WTC11 (cell line): ENCODE results near the gene STX8. TPM values are rescaled to one million over a fixed set of nuclear protein-coding genes. Genes with fewer than 3 reads are reported as not detected.

Source experiments
- ATAC-seq: fragments of 200-7000 bp; cut with Tn5 transposase; 2 replicates; pipeline ENCODE4 v1.10.0; 2021; ENCODE audit warnings: mild to moderate bottlenecking, moderate library complexity
- CTCF ChIA-PET: fragments of 300-600 bp; sonication (Branson Sonifier 250); formaldehyde crosslinking; loops from one replicate; lab custom pipeline; 2021; ENCODE audit warnings: antibody characterized with exemption; lab: Charles Lee
- POLR2A ChIA-PET: fragments of 350-600 bp; sonication (Branson Sonifier 250); formaldehyde crosslinking; loops from one replicate; lab custom pipeline; 2021; ENCODE audit warnings: antibody characterized with exemption; lab: Charles Lee
- DNase-seq: peaks from one replicate; pipeline ENCODE4 v3.0.0; 2021; ENCODE audit warnings: low spot score
- H3K27ac Mint-ChIP-seq: 2 replicates; pipeline ENCODE4 v1.8.0; 2021; ENCODE audit warnings: mixed read lengths
- H3K27me3 Mint-ChIP-seq: 2 replicates; pipeline ENCODE4 v1.8.0; 2021; ENCODE audit warnings: low read depth, mild to moderate bottlenecking, moderate library complexity, mixed read lengths
- H3K36me3 Mint-ChIP-seq: 2 replicates; pipeline ENCODE4 v1.8.0; 2021; ENCODE audit warnings: mixed read lengths
- H3K4me1 Mint-ChIP-seq: 2 replicates; pipeline ENCODE4 v1.8.0; 2022; ENCODE audit warnings: mixed read lengths
- H3K4me3 Mint-ChIP-seq: 2 replicates; pipeline ENCODE4 v1.8.0; 2021; ENCODE audit warnings: mild to moderate bottlenecking, moderate library complexity, mixed read lengths
- H3K9me3 Mint-ChIP-seq: 2 replicates; pipeline ENCODE4 v1.8.0; 2021; ENCODE audit warnings: mixed read lengths
- CBFB ChIP-seq: sonication (generic); formaldehyde crosslinking; IDR thresholded peaks from 2 replicates; pipeline ENCODE4 v1.8.1; 2022; ENCODE audit warnings: mild to moderate bottlenecking, low read depth, missing genetic modification reagents
- FOXJ3 ChIP-seq: sonication (generic); formaldehyde crosslinking; IDR thresholded peaks from 2 replicates; pipeline ENCODE4 v1.9.0; 2021; ENCODE audit warnings: missing genetic modification reagents, mild to moderate bottlenecking, borderline replicate concordance
- FOXP1 ChIP-seq: sonication (generic); formaldehyde crosslinking; IDR thresholded peaks from 2 replicates; pipeline ENCODE4 v1.8.0; 2022; ENCODE audit warnings: missing genetic modification reagents, mild to moderate bottlenecking, moderate library complexity, borderline replicate concordance
- MXD4 ChIP-seq: fragments of 250-450 bp; sonication (Bioruptor Pico); IDR thresholded peaks from 2 replicates; pipeline ENCODE4 v1.8.0; 2021; ENCODE audit warnings: mild to moderate bottlenecking, moderate library complexity, borderline replicate concordance
- NFATC4 ChIP-seq: fragments of 250-450 bp; sonication (Bioruptor Pico); IDR thresholded peaks from 2 replicates; pipeline ENCODE4 v1.9.0; 2021; ENCODE audit warnings: mild to moderate bottlenecking
- NR3C1 ChIP-seq: sonication (generic); formaldehyde crosslinking; conservative IDR thresholded peaks from 2 replicates; pipeline ENCODE4 v1.8.1; 2023; ENCODE audit warnings: low read depth, mild to moderate bottlenecking, missing genetic modification reagents
- RELA ChIP-seq: sonication (generic); formaldehyde crosslinking; IDR thresholded peaks from 2 replicates; pipeline ENCODE4 v1.8.1; 2022; ENCODE audit warnings: missing genetic modification reagents, mild to moderate bottlenecking, borderline replicate concordance
- ZNF121 ChIP-seq: sonication (generic); formaldehyde crosslinking; IDR thresholded peaks from 2 replicates; pipeline ENCODE4 v1.8.0; 2023; ENCODE audit warnings: missing genetic modification reagents
- ZNF219 ChIP-seq: sonication (generic); formaldehyde crosslinking; IDR thresholded peaks from 2 replicates; pipeline ENCODE4 v1.8.0; 2023; ENCODE audit warnings: missing genetic modification reagents, mild to moderate bottlenecking, borderline replicate concordance
- ZNF671 ChIP-seq: fragments of 250-450 bp; sonication (Bioruptor Pico); IDR thresholded peaks from 2 replicates; pipeline ENCODE4 v1.8.0; 2021; ENCODE audit warnings: mild to moderate bottlenecking
- total RNA-seq: library from RNA; stranded (reverse); gene quantifications from 3 replicates; pipeline ENCODE4 v1.2.3, GENCODE V29; 2021
- TF ChIP-seq, protein P1 (sequence below): fragments of 250-450 bp; sonication (Bioruptor Pico); IDR thresholded peaks from 2 replicates; pipeline ENCODE4 v1.9.0; 2021; ENCODE audit warnings: moderate library complexity, mild to moderate bottlenecking, inconsistent platforms, borderline replicate concordance
- TF ChIP-seq, protein P2 (sequence below): fragments of 250-450 bp; sonication (Bioruptor Pico); IDR thresholded peaks from 2 replicates; pipeline ENCODE4 v1.9.0; 2021; ENCODE audit warnings: mild to moderate bottlenecking
- TF ChIP-seq, protein P3 (sequence below): fragments of 250-450 bp; sonication (Bioruptor Pico); IDR thresholded peaks from 2 replicates; pipeline ENCODE4 v1.9.0; 2021; ENCODE audit warnings: mild to moderate bottlenecking
- TF ChIP-seq, protein P4 (sequence below): sonication (generic); formaldehyde crosslinking; IDR thresholded peaks from 2 replicates; pipeline ENCODE4 v1.8.1; 2022; ENCODE audit warnings: low read depth, mild to moderate bottlenecking, moderate library complexity, missing genetic modification reagents, borderline replicate concordance
- TF ChIP-seq, protein P5 (sequence below): sonication (generic); formaldehyde crosslinking; IDR thresholded peaks from 2 replicates; pipeline ENCODE4 v1.8.0; 2022; ENCODE audit warnings: mild to moderate bottlenecking, missing genetic modification reagents
- TF ChIP-seq, protein P6 (sequence below): fragments of 250-450 bp; sonication (Bioruptor Pico); IDR thresholded peaks from 2 replicates; pipeline ENCODE4 v1.9.0; 2021; ENCODE audit warnings: mild to moderate bottlenecking, borderline replicate concordance
- TF ChIP-seq, protein P7 (sequence below): sonication (generic); formaldehyde crosslinking; IDR thresholded peaks from 2 replicates; pipeline ENCODE4 v1.8.0; 2022; ENCODE audit warnings: mild to moderate bottlenecking, missing genetic modification reagents
- TF ChIP-seq, protein P8 (sequence below): fragments of 250-450 bp; sonication (Bioruptor Pico); IDR thresholded peaks from 2 replicates; pipeline ENCODE4 v1.8.0; 2021; ENCODE audit warnings: mild to moderate bottlenecking
- TF ChIP-seq, protein P9 (sequence below): fragments of 250-450 bp; sonication (Bioruptor Pico); conservative IDR thresholded peaks from 2 replicates; pipeline ENCODE4 v1.9.0; 2021; ENCODE audit warnings: mild to moderate bottlenecking

STX8 gene
- total RNA-seq, 1 experiment from 2014 or later = 39.9 TPM

DNA sequence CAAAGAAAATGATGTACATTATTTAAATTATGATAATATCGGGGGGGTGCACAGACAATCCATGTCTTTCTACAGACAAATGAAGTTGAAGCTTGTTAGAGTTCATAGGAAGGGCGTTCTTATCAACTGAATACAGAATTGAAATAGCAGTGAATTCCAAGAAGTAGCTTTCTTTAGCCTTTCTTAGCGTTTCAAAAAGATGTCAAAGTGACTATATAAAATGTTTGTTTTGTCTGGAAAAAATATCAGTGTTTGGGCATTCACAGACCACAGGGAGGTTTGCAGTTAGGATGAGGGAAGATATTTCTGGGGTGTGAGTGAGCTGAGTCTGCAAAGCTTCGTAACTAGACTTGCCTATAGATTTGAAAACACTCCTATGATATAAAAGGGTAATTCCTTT lies 55.0 kb downstream of the STX8 start:
- H3K4me1 Mint-ChIP-seq = peaks cover 27% of the 10 kb centered on the region
- no peak for TF ChIP-seq MXD4 (CRISPR knock-in tag)
- no peak for TF ChIP-seq ZNF121 (CRISPR knock-in tag)
- TF ChIP-seq, protein P1, sequence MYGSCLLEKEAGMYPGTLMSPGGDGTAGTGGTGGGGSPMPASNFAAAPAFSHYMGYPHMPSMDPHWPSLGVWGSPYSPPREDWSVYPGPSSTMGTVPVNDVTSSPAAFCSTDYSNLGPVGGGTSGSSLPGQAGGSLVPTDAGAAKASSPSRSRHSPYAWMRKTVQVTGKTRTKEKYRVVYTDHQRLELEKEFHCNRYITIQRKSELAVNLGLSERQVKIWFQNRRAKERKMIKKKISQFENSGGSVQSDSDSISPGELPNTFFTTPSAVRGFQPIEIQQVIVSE (CRISPR knock-in tag) = no peak
- no peak for TF ChIP-seq NR3C1 (CRISPR knock-in tag)
- TF ChIP-seq, protein P2, sequence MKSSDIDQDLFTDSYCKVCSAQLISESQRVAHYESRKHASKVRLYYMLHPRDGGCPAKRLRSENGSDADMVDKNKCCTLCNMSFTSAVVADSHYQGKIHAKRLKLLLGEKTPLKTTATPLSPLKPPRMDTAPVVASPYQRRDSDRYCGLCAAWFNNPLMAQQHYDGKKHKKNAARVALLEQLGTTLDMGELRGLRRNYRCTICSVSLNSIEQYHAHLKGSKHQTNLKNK (CRISPR knock-in tag) = no peak
- no peak for TF ChIP-seq ZNF219 (CRISPR knock-in tag)
- TF ChIP-seq, protein P3, sequence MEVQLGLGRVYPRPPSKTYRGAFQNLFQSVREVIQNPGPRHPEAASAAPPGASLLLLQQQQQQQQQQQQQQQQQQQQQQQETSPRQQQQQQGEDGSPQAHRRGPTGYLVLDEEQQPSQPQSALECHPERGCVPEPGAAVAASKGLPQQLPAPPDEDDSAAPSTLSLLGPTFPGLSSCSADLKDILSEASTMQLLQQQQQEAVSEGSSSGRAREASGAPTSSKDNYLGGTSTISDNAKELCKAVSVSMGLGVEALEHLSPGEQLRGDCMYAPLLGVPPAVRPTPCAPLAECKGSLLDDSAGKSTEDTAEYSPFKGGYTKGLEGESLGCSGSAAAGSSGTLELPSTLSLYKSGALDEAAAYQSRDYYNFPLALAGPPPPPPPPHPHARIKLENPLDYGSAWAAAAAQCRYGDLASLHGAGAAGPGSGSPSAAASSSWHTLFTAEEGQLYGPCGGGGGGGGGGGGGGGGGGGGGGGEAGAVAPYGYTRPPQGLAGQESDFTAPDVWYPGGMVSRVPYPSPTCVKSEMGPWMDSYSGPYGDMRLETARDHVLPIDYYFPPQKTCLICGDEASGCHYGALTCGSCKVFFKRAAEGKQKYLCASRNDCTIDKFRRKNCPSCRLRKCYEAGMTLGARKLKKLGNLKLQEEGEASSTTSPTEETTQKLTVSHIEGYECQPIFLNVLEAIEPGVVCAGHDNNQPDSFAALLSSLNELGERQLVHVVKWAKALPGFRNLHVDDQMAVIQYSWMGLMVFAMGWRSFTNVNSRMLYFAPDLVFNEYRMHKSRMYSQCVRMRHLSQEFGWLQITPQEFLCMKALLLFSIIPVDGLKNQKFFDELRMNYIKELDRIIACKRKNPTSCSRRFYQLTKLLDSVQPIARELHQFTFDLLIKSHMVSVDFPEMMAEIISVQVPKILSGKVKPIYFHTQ (CRISPR knock-in tag) = no peak
- TF ChIP-seq NFATC4 = no peak
- TF ChIP-seq, protein P4, sequence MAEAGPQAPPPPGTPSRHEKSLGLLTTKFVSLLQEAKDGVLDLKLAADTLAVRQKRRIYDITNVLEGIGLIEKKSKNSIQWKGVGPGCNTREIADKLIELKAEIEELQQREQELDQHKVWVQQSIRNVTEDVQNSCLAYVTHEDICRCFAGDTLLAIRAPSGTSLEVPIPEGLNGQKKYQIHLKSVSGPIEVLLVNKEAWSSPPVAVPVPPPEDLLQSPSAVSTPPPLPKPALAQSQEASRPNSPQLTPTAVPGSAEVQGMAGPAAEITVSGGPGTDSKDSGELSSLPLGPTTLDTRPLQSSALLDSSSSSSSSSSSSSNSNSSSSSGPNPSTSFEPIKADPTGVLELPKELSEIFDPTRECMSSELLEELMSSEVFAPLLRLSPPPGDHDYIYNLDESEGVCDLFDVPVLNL (CRISPR knock-in tag) = no peak
- TF ChIP-seq, protein P5, sequence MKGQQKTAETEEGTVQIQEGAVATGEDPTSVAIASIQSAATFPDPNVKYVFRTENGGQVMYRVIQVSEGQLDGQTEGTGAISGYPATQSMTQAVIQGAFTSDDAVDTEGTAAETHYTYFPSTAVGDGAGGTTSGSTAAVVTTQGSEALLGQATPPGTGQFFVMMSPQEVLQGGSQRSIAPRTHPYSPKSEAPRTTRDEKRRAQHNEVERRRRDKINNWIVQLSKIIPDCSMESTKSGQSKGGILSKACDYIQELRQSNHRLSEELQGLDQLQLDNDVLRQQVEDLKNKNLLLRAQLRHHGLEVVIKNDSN (CRISPR knock-in tag) = no peak
- TF ChIP-seq, protein P6, sequence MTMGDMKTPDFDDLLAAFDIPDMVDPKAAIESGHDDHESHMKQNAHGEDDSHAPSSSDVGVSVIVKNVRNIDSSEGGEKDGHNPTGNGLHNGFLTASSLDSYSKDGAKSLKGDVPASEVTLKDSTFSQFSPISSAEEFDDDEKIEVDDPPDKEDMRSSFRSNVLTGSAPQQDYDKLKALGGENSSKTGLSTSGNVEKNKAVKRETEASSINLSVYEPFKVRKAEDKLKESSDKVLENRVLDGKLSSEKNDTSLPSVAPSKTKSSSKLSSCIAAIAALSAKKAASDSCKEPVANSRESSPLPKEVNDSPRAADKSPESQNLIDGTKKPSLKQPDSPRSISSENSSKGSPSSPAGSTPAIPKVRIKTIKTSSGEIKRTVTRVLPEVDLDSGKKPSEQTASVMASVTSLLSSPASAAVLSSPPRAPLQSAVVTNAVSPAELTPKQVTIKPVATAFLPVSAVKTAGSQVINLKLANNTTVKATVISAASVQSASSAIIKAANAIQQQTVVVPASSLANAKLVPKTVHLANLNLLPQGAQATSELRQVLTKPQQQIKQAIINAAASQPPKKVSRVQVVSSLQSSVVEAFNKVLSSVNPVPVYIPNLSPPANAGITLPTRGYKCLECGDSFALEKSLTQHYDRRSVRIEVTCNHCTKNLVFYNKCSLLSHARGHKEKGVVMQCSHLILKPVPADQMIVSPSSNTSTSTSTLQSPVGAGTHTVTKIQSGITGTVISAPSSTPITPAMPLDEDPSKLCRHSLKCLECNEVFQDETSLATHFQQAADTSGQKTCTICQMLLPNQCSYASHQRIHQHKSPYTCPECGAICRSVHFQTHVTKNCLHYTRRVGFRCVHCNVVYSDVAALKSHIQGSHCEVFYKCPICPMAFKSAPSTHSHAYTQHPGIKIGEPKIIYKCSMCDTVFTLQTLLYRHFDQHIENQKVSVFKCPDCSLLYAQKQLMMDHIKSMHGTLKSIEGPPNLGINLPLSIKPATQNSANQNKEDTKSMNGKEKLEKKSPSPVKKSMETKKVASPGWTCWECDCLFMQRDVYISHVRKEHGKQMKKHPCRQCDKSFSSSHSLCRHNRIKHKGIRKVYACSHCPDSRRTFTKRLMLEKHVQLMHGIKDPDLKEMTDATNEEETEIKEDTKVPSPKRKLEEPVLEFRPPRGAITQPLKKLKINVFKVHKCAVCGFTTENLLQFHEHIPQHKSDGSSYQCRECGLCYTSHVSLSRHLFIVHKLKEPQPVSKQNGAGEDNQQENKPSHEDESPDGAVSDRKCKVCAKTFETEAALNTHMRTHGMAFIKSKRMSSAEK = no peak
- TF ChIP-seq, protein P7, sequence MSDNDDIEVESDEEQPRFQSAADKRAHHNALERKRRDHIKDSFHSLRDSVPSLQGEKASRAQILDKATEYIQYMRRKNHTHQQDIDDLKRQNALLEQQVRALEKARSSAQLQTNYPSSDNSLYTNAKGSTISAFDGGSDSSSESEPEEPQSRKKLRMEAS (CRISPR knock-in tag) = no peak
- TF ChIP-seq CBFB (CRISPR knock-in tag) = no peak
- TF ChIP-seq, protein P8, sequence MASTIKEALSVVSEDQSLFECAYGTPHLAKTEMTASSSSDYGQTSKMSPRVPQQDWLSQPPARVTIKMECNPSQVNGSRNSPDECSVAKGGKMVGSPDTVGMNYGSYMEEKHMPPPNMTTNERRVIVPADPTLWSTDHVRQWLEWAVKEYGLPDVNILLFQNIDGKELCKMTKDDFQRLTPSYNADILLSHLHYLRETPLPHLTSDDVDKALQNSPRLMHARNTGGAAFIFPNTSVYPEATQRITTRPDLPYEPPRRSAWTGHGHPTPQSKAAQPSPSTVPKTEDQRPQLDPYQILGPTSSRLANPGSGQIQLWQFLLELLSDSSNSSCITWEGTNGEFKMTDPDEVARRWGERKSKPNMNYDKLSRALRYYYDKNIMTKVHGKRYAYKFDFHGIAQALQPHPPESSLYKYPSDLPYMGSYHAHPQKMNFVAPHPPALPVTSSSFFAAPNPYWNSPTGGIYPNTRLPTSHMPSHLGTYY (CRISPR knock-in tag) = no peak
- TF ChIP-seq FOXJ3 = no peak
- TF ChIP-seq, protein P9, sequence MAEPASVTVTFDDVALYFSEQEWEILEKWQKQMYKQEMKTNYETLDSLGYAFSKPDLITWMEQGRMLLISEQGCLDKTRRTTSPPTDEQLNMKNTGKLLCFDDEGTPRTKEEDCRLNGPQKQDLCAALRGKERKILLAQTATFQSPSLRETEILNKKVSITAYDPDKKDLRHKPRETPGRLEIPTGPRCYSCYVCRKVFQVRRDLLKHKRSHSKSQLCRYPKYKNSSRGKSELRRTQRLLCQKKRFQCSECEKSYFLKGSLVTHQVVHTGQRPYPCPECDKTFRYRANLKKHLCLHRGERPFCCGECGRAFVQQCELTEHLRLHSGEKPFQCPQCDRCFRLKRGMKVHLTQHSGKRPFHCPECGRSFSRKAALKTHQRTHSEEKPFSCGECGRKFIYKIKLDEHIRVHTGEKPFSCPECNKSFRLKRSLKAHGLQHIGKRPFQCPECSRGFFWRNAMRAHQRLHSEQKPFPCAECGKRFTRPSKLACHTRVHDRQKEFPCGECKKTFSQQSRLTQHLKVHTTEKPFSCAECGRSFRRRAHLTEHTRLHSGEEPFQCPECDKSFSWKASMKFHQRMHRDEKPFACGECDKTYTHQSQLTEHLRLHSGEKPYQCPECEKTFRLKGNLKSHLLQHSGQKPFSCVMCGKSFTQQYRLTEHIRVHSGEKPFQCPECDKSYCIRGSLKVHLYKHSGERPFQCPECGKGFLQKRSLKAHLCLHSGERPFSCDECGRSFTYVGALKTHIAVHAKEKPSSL (CRISPR knock-in tag) = no peak
- TF ChIP-seq ZNF671 (CRISPR knock-in tag) = no peak
- no peak for TF ChIP-seq FOXP1 (CRISPR knock-in tag)
- TF ChIP-seq RELA (CRISPR knock-in tag) = no peak
- no peak overlapping the region for H3K27ac Mint-ChIP-seq
- H3K9me3 Mint-ChIP-seq = no peaks in the 10 kb centered on the region
- H3K27me3 Mint-ChIP-seq = no peaks in the 10 kb centered on the region
- H3K4me3 Mint-ChIP-seq = no peak overlapping the region
- POLR2A ChIA-PET = interaction anchor here (0.5 kb wide), 1 partner anchor 410 kb away, joined by 4 read pairs; no protein-coding TSS in a partner anchor
- ATAC-seq (no peak), DNase-seq (no peak)
- H3K36me3 Mint-ChIP-seq = no peaks in the 10 kb centered on the region
- CTCF ChIA-PET = interaction anchor here (0.8 to 2.2 kb wide), 7 partner anchors 9 to 632 kb away, joined by 3 to 6 read pairs (median 3); partner anchors contain the start of gene CFAP52
